ENCODE results near the gene MYF6.

- TF ChIP-seq SNAPC4 (CRISPR knock-in tag; IDR thresholded peaks at IDR 0.05): no peak
- no peak for TF ChIP-seq ELK4 (CRISPR knock-in tag; IDR thresholded peaks at IDR 0.05; ENCODE audit: borderline replicate concordance)
- TF ChIP-seq NCOA2 (CRISPR knock-in tag; IDR thresholded peaks at IDR 0.05): no peak
- no peak for TF ChIP-seq ZNF138 (CRISPR knock-in tag; IDR thresholded peaks at IDR 0.05; ENCODE audit: low read depth)
- no peak for TF ChIP-seq ZNF44 (CRISPR knock-in tag; IDR thresholded peaks at IDR 0.05)
- TF ChIP-seq ZNF24 (IDR thresholded peaks at IDR 0.05): no peak
- TF ChIP-seq ARID2 (CRISPR knock-in tag; IDR thresholded peaks at IDR 0.05; ENCODE audit: borderline replicate concordance): no peak
- no peak for TF ChIP-seq NCOA1 (CRISPR knock-in tag; IDR thresholded peaks at IDR 0.05)
- no peak for TF ChIP-seq EZH2 (conservative IDR thresholded peaks at IDR 0.05; ENCODE audit: low read depth, low read length)
- no peak for TF ChIP-seq NBN (conservative IDR thresholded peaks at IDR 0.05)
- no peak for TF ChIP-seq SIN3A (IDR thresholded peaks at IDR 0.05; ENCODE audit: borderline replicate concordance, low read depth, low read length)
These were observed 10.4 kb downstream of the MYF6 start for GRCh38 chr12:80717856-80718255.
